ENCODE measurements around the gene LRRC72.

Gene LRRC72

DNA sequence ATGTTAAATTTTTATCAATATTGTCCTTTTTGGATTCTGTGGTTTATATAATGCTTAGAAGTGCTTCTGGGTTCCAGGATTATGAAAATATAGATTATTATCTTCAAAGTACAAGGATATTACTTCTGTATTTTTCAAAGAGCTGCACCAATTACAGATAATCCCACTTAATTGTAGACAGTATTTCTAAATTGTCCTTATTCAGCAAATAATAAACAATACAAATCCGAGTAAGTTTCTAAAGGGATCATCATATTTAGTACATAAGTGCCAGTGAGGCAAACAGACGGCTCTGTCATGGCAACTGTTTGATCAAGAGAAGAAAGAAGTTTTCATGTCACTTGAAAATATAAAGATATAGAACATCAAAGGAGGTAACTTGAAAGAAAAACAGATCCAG, 99.8 kb downstream of the LRRC72 start:
- H3K4me3 ChIP-seq (replicated peaks in 1 of 2; ENCODE audit: low read depth in 2 of 2, low read length in 2 of 2) = no peak overlapping the region
- TF ChIP-seq, protein P1, sequence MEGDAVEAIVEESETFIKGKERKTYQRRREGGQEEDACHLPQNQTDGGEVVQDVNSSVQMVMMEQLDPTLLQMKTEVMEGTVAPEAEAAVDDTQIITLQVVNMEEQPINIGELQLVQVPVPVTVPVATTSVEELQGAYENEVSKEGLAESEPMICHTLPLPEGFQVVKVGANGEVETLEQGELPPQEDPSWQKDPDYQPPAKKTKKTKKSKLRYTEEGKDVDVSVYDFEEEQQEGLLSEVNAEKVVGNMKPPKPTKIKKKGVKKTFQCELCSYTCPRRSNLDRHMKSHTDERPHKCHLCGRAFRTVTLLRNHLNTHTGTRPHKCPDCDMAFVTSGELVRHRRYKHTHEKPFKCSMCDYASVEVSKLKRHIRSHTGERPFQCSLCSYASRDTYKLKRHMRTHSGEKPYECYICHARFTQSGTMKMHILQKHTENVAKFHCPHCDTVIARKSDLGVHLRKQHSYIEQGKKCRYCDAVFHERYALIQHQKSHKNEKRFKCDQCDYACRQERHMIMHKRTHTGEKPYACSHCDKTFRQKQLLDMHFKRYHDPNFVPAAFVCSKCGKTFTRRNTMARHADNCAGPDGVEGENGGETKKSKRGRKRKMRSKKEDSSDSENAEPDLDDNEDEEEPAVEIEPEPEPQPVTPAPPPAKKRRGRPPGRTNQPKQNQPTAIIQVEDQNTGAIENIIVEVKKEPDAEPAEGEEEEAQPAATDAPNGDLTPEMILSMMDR (IDR thresholded peaks at IDR 0.05; ENCODE audit: low read depth, low read length) = no peak
- DNase-seq (ENCODE audit: low read depth in 2 of 2) = no peak

GRCh38 chr7:16627236-16627635, 100.6 kb downstream of the LRRC72 start:
- TF ChIP-seq, protein P1 (IDR thresholded peaks at IDR 0.05; ENCODE audit: low read depth, low read length) = no peak
- DNase-seq (ENCODE audit: low read depth in 2 of 2) = peak; percentile 45 to 54
- H3K4me3 ChIP-seq (replicated peaks in 1 of 2; ENCODE audit: low read depth in 2 of 2, low read length in 2 of 2) = no peak overlapping the region

GRCh38 chr7:16630654-16631053, 104.0 kb downstream of the LRRC72 start:
- TF ChIP-seq, protein P1 (IDR thresholded peaks at IDR 0.05; ENCODE audit: low read depth, low read length) = no peak
- H3K4me3 ChIP-seq (replicated peaks in 1 of 2; ENCODE audit: low read depth in 2 of 2, low read length in 2 of 2) = no peak overlapping the region
- no peak for DNase-seq (ENCODE audit: low read depth in 2 of 2)
